Measurements from ENCODE around the gene ARIH1.
A peak's percentile ranks its signal among the peaks of the same experiment; 100 is the strongest.

The ARIH1 gene

GRCh38 chr15:72509484-72509883 is 35.4 kb downstream of the ARIH1 start:
- DNase-seq (ENCODE audit: low read depth): no peak
- TF ChIP-seq, protein P1, sequence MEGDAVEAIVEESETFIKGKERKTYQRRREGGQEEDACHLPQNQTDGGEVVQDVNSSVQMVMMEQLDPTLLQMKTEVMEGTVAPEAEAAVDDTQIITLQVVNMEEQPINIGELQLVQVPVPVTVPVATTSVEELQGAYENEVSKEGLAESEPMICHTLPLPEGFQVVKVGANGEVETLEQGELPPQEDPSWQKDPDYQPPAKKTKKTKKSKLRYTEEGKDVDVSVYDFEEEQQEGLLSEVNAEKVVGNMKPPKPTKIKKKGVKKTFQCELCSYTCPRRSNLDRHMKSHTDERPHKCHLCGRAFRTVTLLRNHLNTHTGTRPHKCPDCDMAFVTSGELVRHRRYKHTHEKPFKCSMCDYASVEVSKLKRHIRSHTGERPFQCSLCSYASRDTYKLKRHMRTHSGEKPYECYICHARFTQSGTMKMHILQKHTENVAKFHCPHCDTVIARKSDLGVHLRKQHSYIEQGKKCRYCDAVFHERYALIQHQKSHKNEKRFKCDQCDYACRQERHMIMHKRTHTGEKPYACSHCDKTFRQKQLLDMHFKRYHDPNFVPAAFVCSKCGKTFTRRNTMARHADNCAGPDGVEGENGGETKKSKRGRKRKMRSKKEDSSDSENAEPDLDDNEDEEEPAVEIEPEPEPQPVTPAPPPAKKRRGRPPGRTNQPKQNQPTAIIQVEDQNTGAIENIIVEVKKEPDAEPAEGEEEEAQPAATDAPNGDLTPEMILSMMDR (IDR thresholded peaks at IDR 0.05; ENCODE audit: insufficient read depth, low read depth, low read length, missing control alignments): no peak
- no peak overlapping the region for H3K4me3 ChIP-seq (ENCODE audit: low read depth, low read length)

DNA sequence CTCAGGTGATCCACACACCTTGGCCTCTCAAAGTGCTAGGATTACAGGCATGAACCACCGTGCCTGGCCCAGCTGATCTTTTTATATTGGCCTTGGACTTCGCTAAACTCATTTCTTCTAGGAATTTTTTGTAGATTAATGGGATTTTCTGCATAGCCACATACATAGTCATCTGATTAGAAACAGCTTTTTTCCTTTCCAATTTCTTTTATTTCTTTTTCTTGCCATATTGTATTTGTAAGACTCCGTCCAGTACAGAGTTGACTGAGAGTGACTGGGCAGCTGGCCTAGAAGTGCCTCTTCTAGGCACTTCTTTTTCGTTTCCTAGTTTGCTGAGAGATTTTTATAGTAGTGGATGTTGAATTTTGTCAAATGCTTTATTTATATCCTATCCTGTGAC is 37.4 kb downstream of the ARIH1 start:
- H3K4me3 ChIP-seq (ENCODE audit: low read depth, low read length): no peak overlapping the region
- TF ChIP-seq, protein P1 (IDR thresholded peaks at IDR 0.05; ENCODE audit: insufficient read depth, low read depth, low read length, missing control alignments): no peak
- no peak for DNase-seq (ENCODE audit: low read depth)

DNA sequence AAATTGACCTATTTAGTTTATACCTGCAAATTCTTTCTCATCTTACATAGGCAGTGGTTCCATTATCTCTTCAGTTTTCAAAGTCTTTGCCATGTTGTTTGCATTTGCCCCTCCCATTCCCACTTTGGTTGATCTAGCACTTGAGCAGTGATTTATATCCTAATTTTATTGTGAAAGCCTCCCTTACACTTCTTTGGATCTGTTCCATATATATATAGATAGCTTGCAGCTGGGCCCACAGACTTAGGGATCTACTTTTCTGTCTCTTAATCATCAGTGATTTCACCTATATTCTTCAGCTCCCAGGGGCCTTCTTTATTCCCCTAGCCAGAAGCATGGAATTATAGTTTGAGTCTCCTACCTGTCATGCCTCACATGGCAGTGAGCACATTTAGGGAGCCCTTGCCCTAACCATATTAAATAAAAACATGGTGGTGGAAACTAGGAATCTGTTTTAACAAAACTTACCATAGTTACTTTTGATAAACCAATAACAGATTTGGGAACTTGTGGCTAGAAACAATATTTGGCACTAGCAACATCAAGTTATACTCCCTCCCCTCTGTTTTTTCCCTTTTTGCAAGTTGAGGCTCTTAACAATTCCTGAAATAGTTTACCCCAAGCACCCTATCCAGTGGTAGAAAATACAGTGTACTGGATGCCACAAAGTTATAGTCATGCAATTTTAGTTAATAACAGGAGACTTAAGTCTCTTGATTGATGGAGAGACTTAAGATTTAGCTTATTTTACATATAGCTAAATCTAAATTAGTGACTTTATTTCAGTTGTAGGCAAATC is 41.7 kb downstream of the ARIH1 start:
- TF ChIP-seq, protein P1 (IDR thresholded peaks at IDR 0.05; ENCODE audit: insufficient read depth, low read depth, low read length, missing control alignments): no peak
- DNase-seq (ENCODE audit: low read depth): no peak
- H3K4me3 ChIP-seq (ENCODE audit: low read depth, low read length): no peak overlapping the region

- DNase-seq (ENCODE audit: low read depth): peak; percentile 9
- TF ChIP-seq, protein P1 (IDR thresholded peaks at IDR 0.05; ENCODE audit: insufficient read depth, low read depth, low read length, missing control alignments): no peak
- no peak overlapping the region for H3K4me3 ChIP-seq (ENCODE audit: low read depth, low read length)
Observed at GRCh38 chr15:72516777-72517176, 42.6 kb downstream of the ARIH1 start.

GRCh38 chr15:72521682-72522081 is 47.6 kb downstream of the ARIH1 start:
- no peak overlapping the region for H3K4me3 ChIP-seq (ENCODE audit: low read depth, low read length)
- TF ChIP-seq, protein P1 (IDR thresholded peaks at IDR 0.05; ENCODE audit: insufficient read depth, low read depth, low read length, missing control alignments): no peak
- no peak for DNase-seq (ENCODE audit: low read depth)

- TF ChIP-seq, protein P1 (IDR thresholded peaks at IDR 0.05; ENCODE audit: insufficient read depth, low read depth, low read length, missing control alignments): peak; percentile 28
- H3K4me3 ChIP-seq (ENCODE audit: low read depth, low read length): no peak overlapping the region
- DNase-seq (ENCODE audit: low read depth): peak; percentile 8
Observed at GRCh38 chr15:72532991-72533601, 59.0 kb downstream of the ARIH1 start.
